ENCODE data around the gene MED12L.
A peak's percentile ranks its signal among the peaks of the same experiment; 100 is the strongest.

Gene MED12L

GRCh38 chr3:151275091-151275490 is 189.6 kb downstream of the MED12L start:
- peaks cover 53% of the 10 kb centered on the region for H3K4me1 Mint-ChIP-seq (ENCODE audit: low read depth)
- no peaks in the 10 kb centered on the region for H3K9me3 Mint-ChIP-seq
- no peaks in the 10 kb centered on the region for H3K27me3 Mint-ChIP-seq
- no peaks in the 10 kb centered on the region for H3K36me3 Mint-ChIP-seq (ENCODE audit: low read depth)
- no peak for DNase-seq
- H3K27ac Mint-ChIP-seq, result no peak overlapping the region
- H3K4me3 Mint-ChIP-seq, result no peak overlapping the region

DNA sequence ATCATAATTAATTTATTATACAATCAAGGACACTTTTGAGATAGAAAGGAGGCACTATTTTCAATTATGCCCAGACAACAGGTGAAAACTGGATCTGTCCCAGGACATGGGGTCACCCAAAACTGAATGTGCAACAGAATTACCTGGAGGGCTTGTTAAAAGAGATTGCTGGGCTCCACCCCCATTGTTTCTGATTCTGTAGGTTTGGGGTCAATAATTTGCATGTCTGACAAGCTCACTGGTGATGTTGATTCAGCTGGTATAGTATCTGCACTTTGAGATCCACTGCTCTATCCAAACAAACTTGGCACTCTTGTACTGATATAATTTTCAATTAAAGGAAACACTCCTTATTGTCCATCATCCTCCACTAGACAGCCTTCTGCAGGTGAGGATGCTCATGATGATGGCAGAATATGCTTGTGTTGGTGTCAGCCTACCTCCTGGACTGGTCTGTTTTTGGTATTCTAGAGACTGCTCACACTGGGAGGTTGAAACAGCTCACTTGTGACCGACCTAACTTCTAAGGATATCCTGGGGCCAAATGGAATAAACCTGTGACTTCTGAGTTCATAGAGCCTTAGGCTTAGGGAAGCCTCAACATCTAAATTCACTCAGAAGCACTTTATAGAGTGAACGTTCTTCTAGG is 190.7 kb downstream of the MED12L start:
- H3K36me3 Mint-ChIP-seq (ENCODE audit: low read depth), result no peaks in the 10 kb centered on the region
- H3K27me3 Mint-ChIP-seq, result no peaks in the 10 kb centered on the region
- DNase-seq, result no peak
- H3K4me1 Mint-ChIP-seq (ENCODE audit: low read depth), result peaks cover 49% of the 10 kb centered on the region
- H3K4me3 Mint-ChIP-seq, result no peak overlapping the region
- peak overlapping the region; percentile 82 for H3K27ac Mint-ChIP-seq
- H3K9me3 Mint-ChIP-seq, result no peaks in the 10 kb centered on the region

- Mint-ChIP-seq H3K4me1 (ENCODE audit: low read depth) (peaks cover 49% of the 10 kb centered on the region), H3K27ac (peak overlapping the region; percentile 82), H3K36me3 (ENCODE audit: low read depth) (no peaks in the 10 kb centered on the region), H3K27me3 (no peaks in the 10 kb centered on the region), H3K9me3 (no peaks in the 10 kb centered on the region), H3K4me3 (peak overlapping the region; percentile 48)
- DNase-seq, result peak; percentile 34
Observed at GRCh38 chr3:151276687-151277042, 191.2 kb downstream of the MED12L start.

DNA sequence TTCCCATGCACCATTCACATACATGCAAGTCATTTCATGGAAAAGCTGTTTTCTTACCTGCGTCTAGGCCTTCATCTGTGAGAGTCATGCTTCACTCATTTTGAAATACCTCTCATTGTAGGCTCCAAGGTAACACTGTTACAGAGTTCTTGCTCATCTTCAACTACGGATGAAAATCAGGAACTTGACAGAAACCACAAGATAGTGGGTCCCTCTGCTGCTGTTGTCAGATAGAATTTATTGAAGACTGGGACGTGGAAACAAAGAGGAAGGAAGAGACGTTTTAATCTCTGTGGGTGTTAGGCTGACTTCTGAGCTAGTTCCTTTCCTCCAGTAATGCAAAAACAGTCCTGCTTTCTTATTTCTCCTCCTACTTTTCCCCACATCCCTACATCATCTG is 192.8 kb downstream of the MED12L start, which contains the start of gene P2RY14:
P2RY14 (minus strand) TSS at position 313 of the 400 bp plus-strand sequence. CDS start 64,226 bp downstream, outside the sequence.
- Mint-ChIP-seq H3K36me3 (ENCODE audit: low read depth) (no peaks in the 10 kb centered on the region), H3K27ac (peak within 1 kb of the TSS; percentile 79), H3K4me1 (ENCODE audit: low read depth) (peaks cover 53% of the 10 kb centered on the region), H3K27me3 (no peaks in the 10 kb centered on the region), H3K4me3 (no peak within 1 kb of the TSS), H3K9me3 (no peaks in the 10 kb centered on the region)
- DNase-seq, result no peak

- Mint-ChIP-seq H3K27ac (no peak overlapping the region), H3K9me3 (no peaks in the 10 kb centered on the region), H3K4me1 (ENCODE audit: low read depth) (peaks cover 45% of the 10 kb centered on the region), H3K27me3 (no peaks in the 10 kb centered on the region), H3K4me3 (no peak overlapping the region), H3K36me3 (ENCODE audit: low read depth) (no peaks in the 10 kb centered on the region)
- no peak for DNase-seq
Observed at GRCh38 chr3:151281671-151282324, 196.3 kb downstream of the MED12L start.

- no peak overlapping the region for H3K4me3 Mint-ChIP-seq
- H3K4me1 Mint-ChIP-seq (ENCODE audit: low read depth), result peaks cover 41% of the 10 kb centered on the region
- peak overlapping the region; percentile 66 for H3K27ac Mint-ChIP-seq
- no peaks in the 10 kb centered on the region for H3K9me3 Mint-ChIP-seq
- H3K36me3 Mint-ChIP-seq (ENCODE audit: low read depth), result no peaks in the 10 kb centered on the region
- no peak for DNase-seq
- H3K27me3 Mint-ChIP-seq, result no peaks in the 10 kb centered on the region
Observed at GRCh38 chr3:151282921-151283320, 197.5 kb downstream of the MED12L start.

DNA sequence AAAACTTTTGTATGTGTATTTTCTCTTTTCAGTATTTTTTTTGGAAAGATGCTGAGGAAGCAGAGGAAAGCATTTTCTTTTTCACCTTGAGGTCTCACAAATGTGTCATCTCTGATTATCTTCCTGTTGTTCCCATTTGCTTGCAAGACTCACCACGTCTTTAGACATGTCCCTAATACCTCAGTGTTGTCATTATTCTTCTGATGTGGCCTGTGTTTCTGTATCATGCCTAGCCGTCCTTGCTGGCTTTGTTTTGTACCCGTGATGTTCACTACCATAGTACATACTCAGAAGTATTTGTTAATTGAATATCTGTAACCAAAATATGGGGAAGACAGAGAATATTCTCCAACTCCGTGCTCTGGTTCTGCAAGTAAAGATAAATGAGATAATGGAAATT is 197.9 kb downstream of the MED12L start:
- Mint-ChIP-seq H3K4me1 (ENCODE audit: low read depth) (peaks cover 36% of the 10 kb centered on the region), H3K27ac (peak overlapping the region; percentile 66), H3K27me3 (no peaks in the 10 kb centered on the region), H3K9me3 (no peaks in the 10 kb centered on the region), H3K36me3 (ENCODE audit: low read depth) (no peaks in the 10 kb centered on the region), H3K4me3 (no peak overlapping the region)
- no peak for DNase-seq

- peak overlapping the region; percentile 84 for H3K27ac Mint-ChIP-seq
- H3K27me3 Mint-ChIP-seq, result no peaks in the 10 kb centered on the region
- no peaks in the 10 kb centered on the region for H3K9me3 Mint-ChIP-seq
- H3K4me1 Mint-ChIP-seq (ENCODE audit: low read depth), result peaks cover 30% of the 10 kb centered on the region
- H3K4me3 Mint-ChIP-seq, result no peak overlapping the region
- no peak for DNase-seq
- H3K36me3 Mint-ChIP-seq (ENCODE audit: low read depth), result no peaks in the 10 kb centered on the region
Observed at GRCh38 chr3:151283907-151284461, 198.5 kb downstream of the MED12L start.

GRCh38 chr3:151285940-151286339 is 200.5 kb downstream of the MED12L start:
- H3K9me3 Mint-ChIP-seq, result no peaks in the 10 kb centered on the region
- H3K36me3 Mint-ChIP-seq (ENCODE audit: low read depth), result no peaks in the 10 kb centered on the region
- peaks cover 25% of the 10 kb centered on the region for H3K4me1 Mint-ChIP-seq (ENCODE audit: low read depth)
- no peak for DNase-seq
- no peaks in the 10 kb centered on the region for H3K27me3 Mint-ChIP-seq
- no peak overlapping the region for H3K27ac Mint-ChIP-seq
- no peak overlapping the region for H3K4me3 Mint-ChIP-seq

DNA sequence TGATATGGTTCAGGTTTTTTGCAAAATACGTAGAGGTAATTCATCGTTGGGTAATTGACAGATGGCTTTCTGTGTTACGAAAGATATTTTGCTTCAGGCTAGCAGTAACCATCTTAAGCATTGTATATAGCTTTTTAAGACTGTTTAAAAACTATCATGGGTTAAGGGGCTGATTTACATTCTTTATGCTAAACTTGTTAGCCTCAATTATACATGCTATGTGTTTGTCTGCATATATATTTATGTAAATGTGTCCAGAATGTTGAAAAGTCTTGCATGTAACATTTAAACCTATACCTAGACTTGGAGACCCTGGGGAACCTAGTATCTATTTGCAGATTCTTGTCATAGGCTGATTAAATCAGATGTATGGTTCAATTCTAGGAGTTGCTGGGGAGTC is 204.0 kb downstream of the MED12L start:
- H3K27ac Mint-ChIP-seq, result no peak overlapping the region
- no peaks in the 10 kb centered on the region for H3K9me3 Mint-ChIP-seq

GRCh38 chr3:151290673-151291072 is 205.2 kb downstream of the MED12L start:
- Mint-ChIP-seq H3K27ac (no peak overlapping the region), H3K4me3 (no peak overlapping the region), H3K36me3 (ENCODE audit: low read depth) (no peaks in the 10 kb centered on the region), H3K27me3 (peaks cover 4% of the 10 kb centered on the region), H3K9me3 (no peaks in the 10 kb centered on the region), H3K4me1 (ENCODE audit: low read depth) (peaks cover 10% of the 10 kb centered on the region)
- no peak for DNase-seq

More for the DNA sequence above, 204.0 kb downstream of the MED12L start:
- Mint-ChIP-seq H3K4me1 (ENCODE audit: low read depth) (peaks cover 12% of the 10 kb centered on the region), H3K36me3 (ENCODE audit: low read depth) (no peaks in the 10 kb centered on the region), H3K27me3 (no peaks in the 10 kb centered on the region), H3K4me3 (no peak overlapping the region)
- no peak for DNase-seq

DNA sequence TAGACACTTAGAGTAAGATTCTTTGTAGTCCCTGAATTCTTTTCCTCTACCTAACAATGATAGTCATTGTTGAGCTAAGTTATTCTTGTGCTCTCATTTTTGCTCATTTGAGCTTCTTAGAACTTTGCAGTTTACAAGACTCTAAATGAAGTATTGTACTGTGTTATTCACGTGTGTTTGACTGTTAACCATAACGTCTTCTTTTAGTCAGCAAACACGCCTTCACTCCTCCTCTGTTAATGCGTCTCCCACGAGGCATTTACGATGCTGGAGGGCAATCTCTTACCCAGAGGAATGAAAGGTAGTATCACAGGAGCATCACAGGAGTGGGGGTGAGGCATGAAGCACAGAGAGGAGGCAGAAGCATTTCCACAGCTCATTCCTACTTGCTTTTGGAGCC is 207.7 kb downstream of the MED12L start:
- no peak overlapping the region for H3K4me3 Mint-ChIP-seq
- peaks cover 11% of the 10 kb centered on the region for H3K27me3 Mint-ChIP-seq
- peaks cover 7% of the 10 kb centered on the region for H3K4me1 Mint-ChIP-seq (ENCODE audit: low read depth)
- H3K9me3 Mint-ChIP-seq, result no peaks in the 10 kb centered on the region
- no peak for DNase-seq
- no peak overlapping the region for H3K27ac Mint-ChIP-seq
- no peaks in the 10 kb centered on the region for H3K36me3 Mint-ChIP-seq (ENCODE audit: low read depth)

DNA sequence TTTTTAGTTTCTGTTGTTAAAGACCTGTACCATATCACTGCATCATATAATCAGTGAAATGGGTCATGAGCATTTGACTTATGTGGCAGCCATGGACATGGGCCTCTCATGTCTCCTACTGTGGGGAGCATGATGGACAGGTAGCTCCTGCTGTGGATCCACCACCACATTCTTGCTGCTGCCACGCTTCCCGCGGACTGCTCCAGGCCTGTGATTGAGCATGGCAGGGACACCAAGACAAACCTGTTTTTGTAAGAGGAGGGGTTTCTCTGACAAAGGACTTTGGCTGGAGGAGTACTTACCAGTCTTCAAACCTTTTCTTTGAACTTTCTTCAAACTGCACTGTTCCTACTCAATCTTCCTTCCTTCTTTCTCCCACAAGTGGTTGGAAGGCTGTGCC is 210.8 kb downstream of the MED12L start:
- no peak for DNase-seq
- Mint-ChIP-seq H3K9me3 (no peaks in the 10 kb centered on the region), H3K27me3 (peaks cover 29% of the 10 kb centered on the region), H3K36me3 (ENCODE audit: low read depth) (no peaks in the 10 kb centered on the region), H3K4me3 (no peak overlapping the region), H3K27ac (no peak overlapping the region), H3K4me1 (ENCODE audit: low read depth) (peaks cover 15% of the 10 kb centered on the region)

- Mint-ChIP-seq H3K4me1 (ENCODE audit: low read depth) (peaks cover 26% of the 10 kb centered on the region), H3K27me3 (peaks cover 30% of the 10 kb centered on the region), H3K4me3 (no peak overlapping the region), H3K36me3 (ENCODE audit: low read depth) (no peaks in the 10 kb centered on the region), H3K27ac (no peak overlapping the region), H3K9me3 (no peaks in the 10 kb centered on the region)
- no peak for DNase-seq
Observed at GRCh38 chr3:151297429-151297828, 212.0 kb downstream of the MED12L start.

DNA sequence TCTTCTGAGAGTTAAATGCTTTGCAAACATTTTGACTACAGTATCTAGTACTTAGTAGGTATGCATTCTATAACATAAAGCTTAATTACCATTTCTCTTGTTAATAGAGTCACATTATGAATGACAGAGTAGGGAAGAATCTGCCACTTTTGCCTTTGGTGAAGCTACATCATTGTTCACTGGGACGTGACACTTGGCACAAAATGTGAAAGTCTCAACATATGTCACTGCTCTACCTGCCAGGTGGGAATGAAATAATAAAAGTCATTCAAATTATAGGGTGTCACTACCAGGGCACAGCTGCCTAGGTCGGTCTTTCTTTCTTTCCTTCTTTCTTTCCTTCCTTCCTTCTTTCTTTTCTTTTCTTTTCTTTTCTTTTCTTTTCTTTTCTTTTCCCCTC is 213.5 kb downstream of the MED12L start:
- H3K27ac Mint-ChIP-seq, result no peak overlapping the region
- DNase-seq, result no peak
- peaks cover 37% of the 10 kb centered on the region for H3K4me1 Mint-ChIP-seq (ENCODE audit: low read depth)
- H3K36me3 Mint-ChIP-seq (ENCODE audit: low read depth), result no peaks in the 10 kb centered on the region
- peaks cover 43% of the 10 kb centered on the region for H3K27me3 Mint-ChIP-seq
- no peaks in the 10 kb centered on the region for H3K9me3 Mint-ChIP-seq
- no peak overlapping the region for H3K4me3 Mint-ChIP-seq
